Upper lobe of right lung (tissue), 1 donor: ENCODE measurements around the gene XPOT. TPM values are rescaled to one million over a fixed set of nuclear protein-coding genes. Genes with fewer than 3 reads are reported as not detected.

Experiments
- ATAC-seq: fragments of 200-7000 bp; cut with Tn5 transposase; one replicate; pipeline ENCODE4 v1.9.1; 2020; ENCODE audit warnings: mild to moderate bottlenecking, moderate library complexity
- DNase-seq: peaks from one replicate; pipeline ENCODE4 v3.0.0-alpha.2; 2020
- H3K27ac ChIP-seq: fragments of 200-600 bp; one replicate; pipeline ENCODE4 v1.8.0; 2022
- H3K27me3 ChIP-seq: fragments of 200-600 bp; one replicate; pipeline ENCODE4 v1.8.0; 2022; ENCODE audit warnings: mild to moderate bottlenecking
- H3K36me3 ChIP-seq: fragments of 200-600 bp; one replicate; pipeline ENCODE4 v1.8.0; 2022
- H3K4me1 ChIP-seq: fragments of 200-600 bp; one replicate; pipeline ENCODE4 v1.8.0; 2022
- H3K4me3 ChIP-seq: fragments of 200-600 bp; one replicate; pipeline ENCODE4 v1.8.0; 2022; ENCODE audit warnings: mild to moderate bottlenecking
- H3K9me3 ChIP-seq: fragments of 200-600 bp; one replicate; pipeline ENCODE4 v1.8.0; 2022
- CTCF ChIP-seq: fragments of 200-600 bp; IDR thresholded peaks from one replicate; pipeline ENCODE4 v1.8.0; 2022; ENCODE audit warnings: antibody characterized with exemption
- intact Hi-C: fragments of 100-400 bp; cut with DNase I; formaldehyde crosslinking; loops from one replicate; pipeline ENCODE4 v1.11.0; 2022
- total RNA-seq: library from RNA; stranded (reverse); fragmentation: NEBNext Ultra II Directional; extraction: Animal tissue kit (Norgen Biotek cat#: 25700); gene quantifications from one replicate; pipeline ENCODE4 v1.2.1, GENCODE V29; 2021
- donor health status: DM: no; HTN: yes; CAD: no; lungs with severe emphysema.

Gene XPOT
- total RNA-seq, 1 donor from 2014 or later = 65.8 TPM

- Histone ChIP-seq H3K9me3 (no peaks in the 10 kb centered on the region), H3K27me3 (no peaks in the 10 kb centered on the region), H3K4me3 (no peak overlapping the region), H3K36me3 (peaks cover 15% of the 10 kb centered on the region), H3K27ac (no peak overlapping the region), H3K4me1 (peaks cover 37% of the 10 kb centered on the region)
- no peak for TF ChIP-seq CTCF
- ATAC-seq = no peak
- intact Hi-C loops = no loop called here
- no peak for DNase-seq
Measured at GRCh38 chr12:64455506-64455905, 51.3 kb downstream of the XPOT start.

DNA sequence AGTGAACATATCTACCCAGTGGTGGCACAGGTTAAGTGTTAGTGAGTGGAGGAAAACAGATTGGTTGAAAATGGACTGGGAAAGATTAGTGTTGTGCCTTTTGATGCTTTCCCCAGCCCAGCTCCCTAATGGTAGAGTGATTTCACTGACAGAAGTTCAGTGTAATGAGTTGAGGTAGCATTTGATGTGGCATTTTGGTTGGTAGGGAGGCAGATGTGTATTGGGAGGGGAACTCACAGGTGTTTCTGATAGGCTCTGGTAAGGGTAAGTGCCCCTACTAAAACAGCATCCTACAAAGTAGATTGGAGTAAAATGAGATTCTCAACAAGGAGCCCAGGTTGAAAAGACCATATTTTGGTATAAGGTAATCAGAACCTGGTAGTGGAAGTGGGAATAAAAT is 51.9 kb downstream of the XPOT start:
- TF ChIP-seq CTCF = no peak
- ATAC-seq = no peak
- intact Hi-C loops = no loop called here
- Histone ChIP-seq H3K36me3 (peaks cover 16% of the 10 kb centered on the region), H3K27ac (no peak overlapping the region), H3K4me3 (no peak overlapping the region), H3K9me3 (no peaks in the 10 kb centered on the region), H3K27me3 (no peaks in the 10 kb centered on the region), H3K4me1 (peaks cover 37% of the 10 kb centered on the region)
- no peak for DNase-seq

- intact Hi-C loops = no loop called here
- H3K9me3 ChIP-seq = no peaks in the 10 kb centered on the region
- H3K27ac ChIP-seq = peak overlapping the region; percentile 25
- H3K4me1 ChIP-seq = peaks cover 37% of the 10 kb centered on the region
- DNase-seq (no peak), ATAC-seq (no peak)
- H3K36me3 ChIP-seq = peaks cover 25% of the 10 kb centered on the region
- TF ChIP-seq CTCF = no peak
- H3K27me3 ChIP-seq = no peaks in the 10 kb centered on the region
- H3K4me3 ChIP-seq = no peak overlapping the region
Measured at GRCh38 chr12:64457032-64457431, 52.8 kb downstream of the XPOT start.

- H3K9me3 ChIP-seq = no peaks in the 10 kb centered on the region
- intact Hi-C loops = no loop called here
- H3K4me3 ChIP-seq = no peak overlapping the region
- no peak for TF ChIP-seq CTCF
- no peak for ATAC-seq
- H3K27me3 ChIP-seq = no peaks in the 10 kb centered on the region
- DNase-seq = no peak
- peak overlapping the region; percentile 25 for H3K27ac ChIP-seq
- H3K36me3 ChIP-seq = peaks cover 29% of the 10 kb centered on the region
- H3K4me1 ChIP-seq = peaks cover 37% of the 10 kb centered on the region
Measured at GRCh38 chr12:64457466-64457865, 53.3 kb downstream of the XPOT start.

- no peak overlapping the region for H3K4me3 ChIP-seq
- H3K27me3 ChIP-seq = no peaks in the 10 kb centered on the region
- no peak for DNase-seq
- no peak for TF ChIP-seq CTCF
- H3K27ac ChIP-seq = no peak overlapping the region
- H3K9me3 ChIP-seq = no peaks in the 10 kb centered on the region
- intact Hi-C loops = no loop called here
- peaks cover 33% of the 10 kb centered on the region for H3K36me3 ChIP-seq
- no peak for ATAC-seq
- H3K4me1 ChIP-seq = peaks cover 36% of the 10 kb centered on the region
Measured at GRCh38 chr12:64457923-64458322, 53.7 kb downstream of the XPOT start.

DNA sequence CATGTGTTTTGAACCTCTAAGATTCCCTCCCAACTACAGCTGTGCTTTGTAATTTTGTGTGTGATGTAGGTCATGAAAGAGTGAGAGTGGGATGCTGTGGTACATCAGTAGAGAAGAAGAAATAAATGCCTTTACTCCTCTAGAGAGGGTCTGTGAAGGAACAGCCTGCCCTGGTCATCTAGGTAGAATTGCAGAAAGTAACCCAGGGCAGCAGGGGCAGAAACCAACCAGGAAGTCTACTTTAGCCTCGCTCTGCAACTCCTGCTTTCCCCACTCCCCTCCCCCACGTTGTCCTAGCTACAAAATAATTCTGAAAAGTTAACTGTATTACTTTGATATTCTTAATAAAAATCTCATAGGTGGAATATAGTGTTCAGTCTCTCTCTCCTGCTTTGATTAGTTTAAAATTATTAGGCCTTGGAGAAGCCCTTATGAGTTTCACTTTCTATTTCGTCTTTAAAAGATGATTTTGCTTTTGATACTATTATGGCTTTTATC is 55.3 kb downstream of the XPOT start:
- no peak for DNase-seq
- Histone ChIP-seq H3K4me1 (peaks cover 24% of the 10 kb centered on the region), H3K9me3 (no peaks in the 10 kb centered on the region), H3K27me3 (no peaks in the 10 kb centered on the region), H3K4me3 (peak overlapping the region; percentile 30), H3K36me3 (peaks cover 42% of the 10 kb centered on the region), H3K27ac (peak overlapping the region; percentile 49)
- intact Hi-C loops = no loop called here
- ATAC-seq = peak; percentile 61
- no peak for TF ChIP-seq CTCF
